Lower lobe of right lung (tissue), 2 donors: ENCODE data around the gene ASB8. TPM values are rescaled to one million over a fixed set of nuclear protein-coding genes. Genes with fewer than 3 reads are reported as not detected.

Experiments
- ATAC-seq, 2 donors: fragments of 200-7000 bp; cut with Tn5 transposase; one replicate each; pipeline ENCODE4 v1.9.1; 2020 to 2022; ENCODE audit warnings: mild to moderate bottlenecking in 2 of 2, moderate library complexity in 2 of 2
- DNase-seq: peaks from one replicate; pipeline ENCODE4 v3.0.0-alpha.2; 2020
- H3K27ac ChIP-seq: fragments of 200-600 bp; one replicate; pipeline ENCODE4 v1.8.0; 2022
- H3K27me3 ChIP-seq: fragments of 200-600 bp; one replicate; pipeline ENCODE4 v1.8.0; 2022; ENCODE audit warnings: low read depth
- H3K36me3 ChIP-seq: fragments of 200-600 bp; one replicate; pipeline ENCODE4 v1.8.0; 2022; ENCODE audit warnings: mild to moderate bottlenecking
- H3K4me1 ChIP-seq: fragments of 200-600 bp; one replicate; pipeline ENCODE4 v1.8.0; 2022
- H3K4me3 ChIP-seq: fragments of 200-600 bp; one replicate; pipeline ENCODE4 v1.8.0; 2022; ENCODE audit warnings: mild to moderate bottlenecking
- H3K9me3 ChIP-seq: fragments of 200-600 bp; one replicate; pipeline ENCODE4 v1.8.0; 2022
- intact Hi-C: fragments of 100-400 bp; cut with DNase I; formaldehyde crosslinking; loops from one replicate; pipeline ENCODE4 v1.11.0; 2022
- total RNA-seq: library from RNA; stranded (reverse); fragmentation: NEBNext Ultra II Directional; extraction: Animal tissue kit (Norgen Biotek cat#: 25700); gene quantifications from one replicate; pipeline ENCODE4 v1.2.1, GENCODE V29; 2021
- TF ChIP-seq, protein P1 (sequence below): fragments of 200-600 bp; IDR thresholded peaks from one replicate; pipeline ENCODE4 v1.8.0; 2022; ENCODE audit warnings: antibody characterized with exemption, mild to moderate bottlenecking
- donor health status: DM: no; HTN: yes; CAD: no; lungs with severe emphysema.

The ASB8 gene
- total RNA-seq, 1 donor from 2014 or later: 40.9 TPM

GRCh38 chr12:48199774-48200221, 42.5 kb upstream of the ASB8 start:
- ATAC-seq: peak; percentile 24 to 49
- no peaks in the 10 kb centered on the region for H3K36me3 ChIP-seq
- no peak for DNase-seq
- peak overlapping the region; percentile 100 for H3K27ac ChIP-seq
- TF ChIP-seq, protein P1, sequence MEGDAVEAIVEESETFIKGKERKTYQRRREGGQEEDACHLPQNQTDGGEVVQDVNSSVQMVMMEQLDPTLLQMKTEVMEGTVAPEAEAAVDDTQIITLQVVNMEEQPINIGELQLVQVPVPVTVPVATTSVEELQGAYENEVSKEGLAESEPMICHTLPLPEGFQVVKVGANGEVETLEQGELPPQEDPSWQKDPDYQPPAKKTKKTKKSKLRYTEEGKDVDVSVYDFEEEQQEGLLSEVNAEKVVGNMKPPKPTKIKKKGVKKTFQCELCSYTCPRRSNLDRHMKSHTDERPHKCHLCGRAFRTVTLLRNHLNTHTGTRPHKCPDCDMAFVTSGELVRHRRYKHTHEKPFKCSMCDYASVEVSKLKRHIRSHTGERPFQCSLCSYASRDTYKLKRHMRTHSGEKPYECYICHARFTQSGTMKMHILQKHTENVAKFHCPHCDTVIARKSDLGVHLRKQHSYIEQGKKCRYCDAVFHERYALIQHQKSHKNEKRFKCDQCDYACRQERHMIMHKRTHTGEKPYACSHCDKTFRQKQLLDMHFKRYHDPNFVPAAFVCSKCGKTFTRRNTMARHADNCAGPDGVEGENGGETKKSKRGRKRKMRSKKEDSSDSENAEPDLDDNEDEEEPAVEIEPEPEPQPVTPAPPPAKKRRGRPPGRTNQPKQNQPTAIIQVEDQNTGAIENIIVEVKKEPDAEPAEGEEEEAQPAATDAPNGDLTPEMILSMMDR: no peak
- no peaks in the 10 kb centered on the region for H3K9me3 ChIP-seq
- peaks cover 25% of the 10 kb centered on the region for H3K4me1 ChIP-seq
- H3K27me3 ChIP-seq: no peaks in the 10 kb centered on the region
- peak overlapping the region; percentile 71 for H3K4me3 ChIP-seq
- intact Hi-C loops: no loop called here

DNA sequence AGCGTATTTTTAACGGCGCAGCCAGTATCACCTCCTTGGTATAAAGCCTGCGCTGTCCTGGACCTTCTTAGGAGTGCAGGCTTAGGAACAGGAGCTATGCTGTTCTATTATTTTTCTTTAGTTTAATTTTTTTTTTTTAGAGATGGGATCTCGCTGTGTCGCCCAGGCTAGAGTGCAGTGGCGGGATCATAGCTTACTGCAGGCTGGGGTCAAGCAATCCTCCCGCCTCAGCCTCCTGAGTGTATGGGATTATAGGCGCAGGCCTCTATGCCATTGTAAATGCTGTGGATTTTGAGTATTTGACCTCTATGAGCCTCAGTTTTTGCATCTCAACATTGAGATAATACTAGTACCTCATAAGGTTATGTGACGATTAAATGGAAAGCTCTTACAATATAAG, 41.7 kb upstream of the ASB8 start:
- TF ChIP-seq, protein P1: no peak
- Histone ChIP-seq H3K4me1 (peaks cover 25% of the 10 kb centered on the region), H3K27me3 (no peaks in the 10 kb centered on the region), H3K4me3 (peak overlapping the region; percentile 71), H3K27ac (peak overlapping the region; percentile 100), H3K9me3 (no peaks in the 10 kb centered on the region), H3K36me3 (no peaks in the 10 kb centered on the region)
- DNase-seq (no peak), ATAC-seq (no peak)
- intact Hi-C loops: no loop called here

GRCh38 chr12:48198672-48198971, 41.3 kb upstream of the ASB8 start:
- Histone ChIP-seq H3K4me3 (peak overlapping the region; percentile 71), H3K4me1 (peaks cover 25% of the 10 kb centered on the region), H3K27me3 (no peaks in the 10 kb centered on the region), H3K36me3 (no peaks in the 10 kb centered on the region), H3K27ac (peak overlapping the region; percentile 100), H3K9me3 (no peaks in the 10 kb centered on the region)
- TF ChIP-seq, protein P1: no peak
- peak; percentile 64 for DNase-seq
- intact Hi-C loops: no loop called here
- peak; percentile 36 to 42 for ATAC-seq

DNA sequence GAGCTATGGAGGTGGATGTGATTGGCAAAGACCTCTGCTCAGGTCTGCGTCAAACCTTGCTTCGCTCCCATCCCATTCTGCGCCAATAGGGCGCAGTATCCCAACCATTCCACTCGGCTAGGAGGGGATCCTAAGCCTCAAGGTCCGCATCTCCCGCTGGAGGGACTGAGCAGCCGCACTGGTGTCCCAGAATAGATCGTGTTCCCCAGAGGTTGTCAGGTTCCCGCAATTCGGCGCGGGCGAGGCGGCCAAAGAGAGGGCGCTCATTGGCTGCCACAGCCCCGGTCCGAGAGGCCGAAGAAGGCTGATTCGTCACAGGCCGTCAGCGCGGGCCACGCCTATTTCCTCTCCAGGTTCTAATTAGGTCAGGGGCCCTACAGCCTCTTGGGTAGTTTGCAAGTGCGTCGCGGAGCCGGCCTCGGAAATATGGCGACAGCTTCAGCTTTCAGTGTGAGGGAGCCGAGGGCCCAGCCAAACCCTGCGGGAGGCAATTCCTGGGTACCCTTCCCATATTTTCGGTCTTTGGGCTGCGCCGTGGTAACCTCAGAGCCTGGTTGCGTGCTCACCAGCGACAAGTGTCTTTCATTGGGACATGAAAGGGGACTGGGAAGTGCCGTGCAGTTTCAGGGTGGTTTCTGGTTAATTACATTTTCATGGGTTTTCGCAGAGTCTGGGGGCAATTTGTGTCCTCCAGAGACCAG, 40.8 kb upstream of the ASB8 start:
- peak overlapping the region; percentile 100 for H3K27ac ChIP-seq
- H3K9me3 ChIP-seq: no peaks in the 10 kb centered on the region
- intact Hi-C loops: no loop called here
- no peaks in the 10 kb centered on the region for H3K36me3 ChIP-seq
- no peaks in the 10 kb centered on the region for H3K27me3 ChIP-seq
- peaks cover 25% of the 10 kb centered on the region for H3K4me1 ChIP-seq
- peak; percentile 96 to 97 for ATAC-seq
- H3K4me3 ChIP-seq: peak overlapping the region; percentile 71
- TF ChIP-seq, protein P1: no peak
- DNase-seq: peak; percentile 99

DNA sequence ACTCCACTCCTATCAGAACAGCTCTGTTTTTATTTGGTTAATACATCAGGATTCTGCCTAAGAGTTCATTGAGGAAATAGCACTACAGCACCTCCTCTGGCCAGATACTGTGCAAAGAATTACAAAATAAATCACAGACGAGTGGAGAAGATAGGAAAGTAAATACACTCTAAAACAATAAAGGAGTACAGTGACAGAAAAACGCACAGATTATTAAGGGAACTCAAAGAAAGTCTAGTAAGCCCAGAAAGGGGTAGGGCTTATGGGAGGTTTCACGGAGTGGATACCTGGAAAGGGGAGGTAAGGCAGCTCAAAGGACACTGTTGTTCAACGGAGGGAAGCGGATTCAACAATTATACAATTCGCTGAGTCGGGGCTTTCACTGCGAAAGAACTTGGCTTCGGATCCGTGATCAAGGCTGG, 40.2 kb upstream of the ASB8 start:
- Histone ChIP-seq H3K4me1 (peaks cover 25% of the 10 kb centered on the region), H3K36me3 (no peaks in the 10 kb centered on the region), H3K27ac (peak overlapping the region; percentile 100), H3K4me3 (peak overlapping the region; percentile 71), H3K9me3 (no peaks in the 10 kb centered on the region), H3K27me3 (no peaks in the 10 kb centered on the region)
- TF ChIP-seq, protein P1: peak; percentile 51
- DNase-seq (no peak), ATAC-seq (peak; percentile 63 to 69)
- intact Hi-C loops: no loop called here
